Lower leg skin (tissue), 4 donors: ENCODE data around the gene TBX4. TPM values are rescaled to one million over a fixed set of nuclear protein-coding genes. Genes with fewer than 3 reads are reported as not detected.

Experiments used
- DNase-seq, 2 donors: peaks; one replicate each; pipeline ENCODE4 v3.0.0-alpha.2; 2019; ENCODE audit warnings: low spot score in 2 of 2
- H3K4me3 ChIP-seq: fragments of 200-600 bp; sonication (generic); 2 replicates; pipeline ENCODE4 v1.5.1; 2017; ENCODE audit warnings: mild to moderate bottlenecking, low read depth; ENCODE audit not compliant: poor library complexity, severe bottlenecking
- CTCF ChIP-seq, 3 donors: fragments of 450-650 bp; IDR thresholded peaks; one replicate each; pipeline ENCODE4 v1.5.1; 2016; ENCODE audit warnings: antibody characterized with exemption in 3 of 3, mild to moderate bottlenecking in 3 of 3, moderate library complexity in 2 of 3
- POLR2A ChIP-seq, 2 donors: fragments of 450-650 bp; IDR thresholded peaks; one replicate each; pipeline ENCODE4 v1.6.1; 2016 to 2017; ENCODE audit warnings: antibody characterized with exemption in 2 of 2, mild to moderate bottlenecking in 1 of 2, moderate library complexity in 1 of 2
- WGBS, 2 donors: methylation state at CpG; one replicate each; pipeline ENCODE4 v1.1.5; 2018; 5-methylcytosine and 5-hydroxymethylcytosine counted together
- intact Hi-C: fragments of 100-400 bp; cut with DNase I; formaldehyde crosslinking; loops from one replicate; pipeline ENCODE4 v1.15.0; 2023; ENCODE audit warnings: low total_unique reads
- total RNA-seq, 4 donors: library from RNA; depleted of rRNA; stranded (reverse); fragments of >200 nt; gene quantifications; one replicate each; pipeline ENCODE4 v1.1.0, GENCODE V29; 2016

Gene TBX4
- total RNA-seq, 4 donors from 2014 or later, result 0.53 TPM; not detected in 3

GRCh38 chr17:61419496-61420046 is 32.7 kb upstream of the TBX4 start:
- no peak overlapping the region for H3K4me3 ChIP-seq
- DNase-seq, result no peak
- TF ChIP-seq CTCF (IDR thresholded peaks at IDR 0.05) (no peak), POLR2A (IDR thresholded peaks at IDR 0.05) (no peak)
- intact Hi-C loops, result loop anchor here (10.0 kb wide), 1 partner anchor 415 kb away; no protein-coding TSS in a partner anchor
- WGBS, 2 donors, result 80 to 82% methylated on average over 8 of the region's 8 CpGs

GRCh38 chr17:61420052-61420451 is 32.2 kb upstream of the TBX4 start:
- H3K4me3 ChIP-seq, result no peak overlapping the region
- TF ChIP-seq CTCF (IDR thresholded peaks at IDR 0.05) (no peak), POLR2A (IDR thresholded peaks at IDR 0.05) (no peak)
- intact Hi-C loops, result no loop called here
- no peak for DNase-seq
- WGBS, 2 donors, result 56 to 64% methylated on average over 4 of the region's 4 CpGs

GRCh38 chr17:61420745-61421398 is 31.4 kb upstream of the TBX4 start:
- TF ChIP-seq CTCF (IDR thresholded peaks at IDR 0.05) (no peak), POLR2A (IDR thresholded peaks at IDR 0.05) (no peak)
- intact Hi-C loops, result no loop called here
- DNase-seq, result no peak
- WGBS, 2 donors, result 84 to 91% methylated on average over 4 of the region's 4 CpGs
- no peak overlapping the region for H3K4me3 ChIP-seq

GRCh38 chr17:61421460-61421859 is 30.8 kb upstream of the TBX4 start:
- H3K4me3 ChIP-seq, result no peak overlapping the region
- TF ChIP-seq POLR2A (IDR thresholded peaks at IDR 0.05) (no peak), CTCF (IDR thresholded peaks at IDR 0.05) (no peak)
- DNase-seq, result no peak
- intact Hi-C loops, result no loop called here
- 85 to 88% methylated on average over 4 of the region's 4 CpGs for WGBS, 2 donors

- TF ChIP-seq CTCF (IDR thresholded peaks at IDR 0.05), result no peak
- no peak for TF ChIP-seq POLR2A (IDR thresholded peaks at IDR 0.05)
- WGBS, 2 donors, result 62 to 68% methylated on average over 5 of the region's 5 CpGs
- intact Hi-C loops, result no loop called here
- H3K4me3 ChIP-seq, result no peak overlapping the region
- no peak for DNase-seq
Measured at GRCh38 chr17:61422116-61422799, 30.0 kb upstream of the TBX4 start.
